Caco-2 (cell line): Measurements from ENCODE around the gene LTBP1. TPM values are rescaled to one million over a fixed set of nuclear protein-coding genes. Genes with fewer than 3 reads are reported as not detected.
A peak's percentile ranks its signal among the peaks of the same experiment; 100 is the strongest.

ENCODE experiments used
- BruUV-seq: library from RNA; stranded (reverse); fragments of 400-500 nt; replicated peaks from 2 replicates; lab custom pipeline; 2021; lab: Mats Ljungman, UMichigan
- CTCF ChIA-PET: fragments of 300-600 bp; sonication (Branson Sonifier 250); formaldehyde crosslinking; loops from one replicate; lab custom pipeline; 2022; ENCODE audit warnings: antibody characterized with exemption; lab: Charles Lee
- POLR2A ChIA-PET: fragments of 300-600 bp; sonication (Branson Sonifier 250); formaldehyde crosslinking; loops from one replicate; lab custom pipeline; 2022; ENCODE audit warnings: antibody characterized with exemption; lab: Charles Lee
- DNase-seq, 2 experiments: peaks; one replicate each; pipeline versions ENCODE4 v3.0.0 to v3.0.0-alpha.2; 2020 to 2022
- H3K27me3 ChIP-seq: replicated peaks from 2 replicates; pipeline ENCODE4 v1.6.0; 2011; ENCODE audit warnings: low read length; ENCODE audit not compliant: control insufficient read depth, insufficient read depth
- H3K36me3 ChIP-seq: 2 replicates; pipeline ENCODE4 v1.5.1; 2011; ENCODE audit warnings: low read length; ENCODE audit not compliant: control insufficient read depth, insufficient read depth
- H3K4me1 ChIP-seq: fragments of 250-450 bp; sonication (Bioruptor Pico); 2 replicates; pipeline ENCODE4 v1.5.1; 2020; ENCODE audit warnings: mild to moderate bottlenecking
- H3K4me3 ChIP-seq: 2 replicates; pipeline ENCODE4 v1.5.1; 2011; ENCODE audit warnings: low read depth, mild to moderate bottlenecking, control low read depth, low read length
- H3K9me3 ChIP-seq: fragments of 250-450 bp; sonication (Bioruptor Pico); 2 replicates; pipeline ENCODE4 v1.5.1; 2020; ENCODE audit warnings: mild to moderate bottlenecking, moderate library complexity
- H3K27ac Mint-ChIP-seq: one replicate; pipeline ENCODE4 v1.8.0; 2022; ENCODE audit warnings: mixed read lengths; ENCODE audit not compliant: unreplicated experiment
- H3K27me3 Mint-ChIP-seq: one replicate; pipeline ENCODE4 v1.8.0; 2022; ENCODE audit warnings: mixed read lengths; ENCODE audit not compliant: insufficient read depth, unreplicated experiment
- H3K36me3 Mint-ChIP-seq: one replicate; pipeline ENCODE4 v1.8.0; 2022; ENCODE audit warnings: mild to moderate bottlenecking, mixed read lengths; ENCODE audit not compliant: insufficient read depth, unreplicated experiment
- H3K4me1 Mint-ChIP-seq: one replicate; pipeline ENCODE4 v1.8.0; 2022; ENCODE audit warnings: low read depth, mixed read lengths; ENCODE audit not compliant: unreplicated experiment
- H3K4me3 Mint-ChIP-seq: one replicate; pipeline ENCODE4 v1.8.0; 2022; ENCODE audit warnings: mild to moderate bottlenecking, moderate library complexity, mixed read lengths; ENCODE audit not compliant: unreplicated experiment
- H3K9me3 Mint-ChIP-seq: one replicate; pipeline ENCODE4 v1.8.0; 2022; ENCODE audit warnings: mixed read lengths; ENCODE audit not compliant: unreplicated experiment
- CTCF ChIP-seq, 2 experiments: fragments of 200-600 bp in 1 of 2; IDR thresholded peaks; 1 replicate in 1 of 2; 2 replicates in 1 of 2; pipeline versions ENCODE4 v1.5.1 to v1.8.0; 2011 to 2022; ENCODE audit warnings: antibody characterized with exemption in 1 of 2, control low read depth in 1 of 2, inconsistent platforms in 1 of 2, low read depth in 1 of 2, low read length in 1 of 2, mild to moderate bottlenecking in 1 of 2, moderate library complexity in 1 of 2; ENCODE audit not compliant: insufficient read depth in 1 of 2, severe bottlenecking in 1 of 2, unreplicated experiment in 1 of 2
- intact Hi-C: fragments of 100-400 bp; cut with micrococcal nuclease; formaldehyde crosslinking; loops from one replicate; pipeline ENCODE4 v1.10.0; 2022; ENCODE audit not compliant: unreplicated experiment
- total RNA-seq: library from RNA; stranded (reverse); gene quantifications from 2 replicates; pipeline ENCODE4 v1.2.3, GENCODE V29; 2022

LTBP1 gene
- total RNA-seq, 1 experiment from 2014 or later = 64.2 TPM

- Mint-ChIP-seq H3K4me1 (peaks cover 22% of the 10 kb centered on the region), H3K36me3 (peaks cover 4% of the 10 kb centered on the region), H3K4me3 (no peak overlapping the region), H3K9me3 (no peaks in the 10 kb centered on the region), H3K27me3 (no peaks in the 10 kb centered on the region), H3K27ac (no peak overlapping the region)
- no peaks in the 10 kb centered on the region for H3K36me3 ChIP-seq
- no peaks in the 10 kb centered on the region for H3K27me3 ChIP-seq
- TF ChIP-seq CTCF (IDR thresholded peaks at IDR 0.05; ENCODE audit: insufficient read depth in 1 of 2, low read depth in 1 of 2, low read length in 1 of 2, severe bottlenecking in 1 of 2, unreplicated experiment in 1 of 2) = no peak
- DNase-seq = no peak
- POLR2A ChIA-PET = no interaction called here
- intact Hi-C loops = loop anchor here (10.0 kb wide), 1 partner anchor 316 kb away; the partner anchor contains the start of gene TTC27
- BruUV-seq = no TSS peak
- H3K4me1 ChIP-seq = peaks cover 19% of the 10 kb centered on the region
- no peak overlapping the region for H3K4me3 ChIP-seq
- H3K9me3 ChIP-seq = no peaks in the 10 kb centered on the region
- CTCF ChIA-PET = no interaction called here
Measured at GRCh38 chr2:32940316-32940997, 6.3 kb upstream of the LTBP1 start.

- ChIA-PET POLR2A (no interaction called here), CTCF (interaction anchor here (0.5 kb wide), 1 partner anchor 56 kb away, joined by 4 read pairs; no protein-coding TSS in a partner anchor)
- H3K9me3 ChIP-seq = no peaks in the 10 kb centered on the region
- Mint-ChIP-seq H3K4me1 (peaks cover 22% of the 10 kb centered on the region), H3K36me3 (peaks cover 11% of the 10 kb centered on the region), H3K27ac (peak overlapping the region; percentile 7), H3K27me3 (no peaks in the 10 kb centered on the region), H3K9me3 (no peaks in the 10 kb centered on the region), H3K4me3 (no peak overlapping the region)
- BruUV-seq = no TSS peak
- H3K4me1 ChIP-seq = peaks cover 19% of the 10 kb centered on the region
- H3K36me3 ChIP-seq = no peaks in the 10 kb centered on the region
- no peaks in the 10 kb centered on the region for H3K27me3 ChIP-seq
- no peak overlapping the region for H3K4me3 ChIP-seq
- intact Hi-C loops = loop anchor here (10.0 kb wide), 1 partner anchor 317 kb away; the partner anchor contains the start of gene TTC27
- DNase-seq = no peak
- TF ChIP-seq CTCF (IDR thresholded peaks at IDR 0.05; ENCODE audit: insufficient read depth in 1 of 2, low read depth in 1 of 2, low read length in 1 of 2, severe bottlenecking in 1 of 2, unreplicated experiment in 1 of 2) = no peak
Measured at GRCh38 chr2:32941944-32942690, 4.6 kb upstream of the LTBP1 start.

- H3K27me3 Mint-ChIP-seq = no peaks in the 10 kb centered on the region
- H3K4me1 Mint-ChIP-seq = peaks cover 18% of the 10 kb centered on the region
- peaks cover 11% of the 10 kb centered on the region for H3K36me3 Mint-ChIP-seq
- TF ChIP-seq CTCF (IDR thresholded peaks at IDR 0.05; ENCODE audit: insufficient read depth in 1 of 2, low read depth in 1 of 2, low read length in 1 of 2, severe bottlenecking in 1 of 2, unreplicated experiment in 1 of 2) = no peak
- no TSS peak for BruUV-seq
- CTCF ChIA-PET = no interaction called here
- H3K9me3 ChIP-seq = no peaks in the 10 kb centered on the region
- no peaks in the 10 kb centered on the region for H3K27me3 ChIP-seq
- DNase-seq = peak in 1 of 2 experiments; percentile 19
- H3K4me1 ChIP-seq = peaks cover 19% of the 10 kb centered on the region
- no peaks in the 10 kb centered on the region for H3K36me3 ChIP-seq
- no peaks in the 10 kb centered on the region for H3K9me3 Mint-ChIP-seq
- POLR2A ChIA-PET = no interaction called here
- H3K27ac Mint-ChIP-seq = peak overlapping the region; percentile 7
- intact Hi-C loops = loop anchor here (10.0 kb wide), 1 partner anchor 318 kb away; the partner anchor contains the start of gene TTC27
- H3K4me3 ChIP-seq = no peak overlapping the region
- no peak overlapping the region for H3K4me3 Mint-ChIP-seq
Measured at GRCh38 chr2:32942793-32943485, 3.8 kb upstream of the LTBP1 start.
